HepG2 (cell line): ENCODE measurements around the gene AASS. TPM values are rescaled to one million over a fixed set of nuclear protein-coding genes. Genes with fewer than 3 reads are reported as not detected.

Source experiments
- DR1 ChIP-seq: sonication (generic); formaldehyde crosslinking; IDR thresholded peaks from 2 replicates; pipeline ENCODE4 v1.8.0; 2021; ENCODE audit warnings: mild to moderate bottlenecking, missing genetic modification reagents, inconsistent platforms
- ERF ChIP-seq: IDR thresholded peaks from 2 replicates; pipeline ENCODE4 v1.6.1; 2018; ENCODE audit warnings: missing biosample characterization, missing genetic modification reagents
- HNRNPLL ChIP-seq: fragments of 200-400 bp; formaldehyde crosslinking; IDR thresholded peaks from 2 replicates; pipeline ENCODE4 v1.6.1; 2017; ENCODE audit warnings: mild to moderate bottlenecking, low read depth, low read length; ENCODE audit not compliant: poor library complexity, severe bottlenecking
- KAT8 ChIP-seq: IDR thresholded peaks from 2 replicates; pipeline ENCODE4 v1.6.1; 2016; ENCODE audit warnings: missing genetic modification reagents, missing compliant biosample characterization
- RXRB ChIP-seq: IDR thresholded peaks from 2 replicates; pipeline ENCODE4 v1.6.1; 2016; ENCODE audit warnings: borderline replicate concordance, missing genetic modification reagents, missing compliant biosample characterization
- SOX13 ChIP-seq, 3 experiments: fragments of 450-650 bp in 1 of 3; sonication (generic) in 1 of 3; formaldehyde crosslinking in 1 of 3; IDR thresholded peaks in 2 of 3; conservative IDR thresholded peaks in 1 of 3; 2 replicates each; pipeline versions ENCODE4 v1.5.0 to v1.6.1; 2016 to 2020; ENCODE audit warnings: antibody characterized with exemption in 1 of 3, mild to moderate bottlenecking in 1 of 3, missing compliant biosample characterization in 1 of 3, missing genetic modification reagents in 1 of 3, moderate library complexity in 1 of 3
- SP4 ChIP-seq: sonication (generic); formaldehyde crosslinking; IDR thresholded peaks from 2 replicates; pipeline ENCODE4 v1.8.1; 2023; ENCODE audit warnings: mild to moderate bottlenecking, missing genetic modification reagents
- SRSF4 ChIP-seq: fragments of 200-400 bp; formaldehyde crosslinking; IDR thresholded peaks from one replicate; pipeline ENCODE4 v1.6.1; 2018; ENCODE audit warnings: mild to moderate bottlenecking, low read depth, low read length, moderate library complexity; ENCODE audit not compliant: poor library complexity, severe bottlenecking
- XRCC5 ChIP-seq: fragments of 200-400 bp; formaldehyde crosslinking; optimal IDR thresholded peaks from 2 replicates; pipeline ENCODE3; 2017; ENCODE audit warnings: mild to moderate bottlenecking, low read length
- ZFX ChIP-seq: sonication (generic); formaldehyde crosslinking; IDR thresholded peaks from 2 replicates; pipeline ENCODE4 v1.4.0; 2020; ENCODE audit warnings: mild to moderate bottlenecking, low read depth, missing genetic modification reagents, moderate library complexity
- ZMYM2 ChIP-seq: sonication (generic); formaldehyde crosslinking; IDR thresholded peaks from 2 replicates; pipeline ENCODE4 v1.8.0; 2022; ENCODE audit warnings: mild to moderate bottlenecking, missing genetic modification reagents
- ZNF24 ChIP-seq: fragments of 450-650 bp; IDR thresholded peaks from 2 replicates; pipeline ENCODE4 v1.6.1; 2017; ENCODE audit warnings: antibody characterized with exemption, mild to moderate bottlenecking
- ZNF337 ChIP-seq: sonication (generic); formaldehyde crosslinking; IDR thresholded peaks from 2 replicates; pipeline ENCODE4 v1.5.1; 2020; ENCODE audit warnings: missing genetic modification reagents, low read depth, mild to moderate bottlenecking, borderline replicate concordance
- ZNF776 ChIP-seq: sonication (generic); formaldehyde crosslinking; IDR thresholded peaks from 2 replicates; pipeline ENCODE4 v1.4.0; 2020; ENCODE audit warnings: mild to moderate bottlenecking, missing genetic modification reagents
- ZSCAN31 ChIP-seq: sonication (generic); formaldehyde crosslinking; IDR thresholded peaks from 2 replicates; pipeline ENCODE4 v1.5.0; 2020; ENCODE audit warnings: low read depth, mild to moderate bottlenecking, missing genetic modification reagents
- polyA plus RNA-seq, 8 experiments: library from polyadenylated mRNA; depleted of rRNA in 3 of 8; stranded (reverse) in 7 of 8; unstranded in 1 of 8; fragments of >200 nt; fragmentation: Illumina TruSeq in 4 of 8; extraction: Trizol in 4 of 8; gene quantifications; 2 replicates each; pipeline versions ENCODE4 v1.2.1 to v1.2.3, GENCODE V29; 2011 to 2016; ENCODE audit warnings: low read depth in 4 of 8, missing spikeins in 1 of 8, mixed read lengths in 1 of 8; ENCODE audit not compliant: insufficient read depth in 1 of 8
- total RNA-seq, 5 experiments: library from RNA; depleted of rRNA; stranded (reverse); fragments of >200 nt; fragmentation: Illumina TruSeq; extraction: Trizol; gene quantifications; 2 replicates each; pipeline ENCODE4 v1.2.3, GENCODE V29; 2016; ENCODE audit warnings: low read depth in 1 of 5
- TF ChIP-seq, protein P1 (sequence below): sonication (generic); formaldehyde crosslinking; IDR thresholded peaks from 2 replicates; pipeline ENCODE4 v1.4.0; 2020; ENCODE audit warnings: missing genetic modification reagents
- TF ChIP-seq, protein P2 (sequence below): sonication (generic); formaldehyde crosslinking; IDR thresholded peaks from 2 replicates; pipeline ENCODE4 v1.4.0; 2020; ENCODE audit warnings: missing genetic modification reagents, low read depth, mild to moderate bottlenecking, borderline replicate concordance
- TF ChIP-seq, protein P3 (sequence below): sonication (generic); formaldehyde crosslinking; IDR thresholded peaks from 2 replicates; pipeline ENCODE4 v1.8.1; 2023; ENCODE audit warnings: mild to moderate bottlenecking, inconsistent platforms, moderate library complexity, missing genetic modification reagents, borderline replicate concordance
- TF ChIP-seq, protein P4 (sequence below): sonication (generic); formaldehyde crosslinking; IDR thresholded peaks from 2 replicates; pipeline ENCODE4 v1.4.0; 2020; ENCODE audit warnings: missing genetic modification reagents, borderline replicate concordance

Gene AASS
- total and polyA plus RNA-seq, 2 of the 13 experiments (the other 11 are each of a cell fraction or from before 2014, with no cell fraction given) = 11.6 to 43.9 TPM

DNA sequence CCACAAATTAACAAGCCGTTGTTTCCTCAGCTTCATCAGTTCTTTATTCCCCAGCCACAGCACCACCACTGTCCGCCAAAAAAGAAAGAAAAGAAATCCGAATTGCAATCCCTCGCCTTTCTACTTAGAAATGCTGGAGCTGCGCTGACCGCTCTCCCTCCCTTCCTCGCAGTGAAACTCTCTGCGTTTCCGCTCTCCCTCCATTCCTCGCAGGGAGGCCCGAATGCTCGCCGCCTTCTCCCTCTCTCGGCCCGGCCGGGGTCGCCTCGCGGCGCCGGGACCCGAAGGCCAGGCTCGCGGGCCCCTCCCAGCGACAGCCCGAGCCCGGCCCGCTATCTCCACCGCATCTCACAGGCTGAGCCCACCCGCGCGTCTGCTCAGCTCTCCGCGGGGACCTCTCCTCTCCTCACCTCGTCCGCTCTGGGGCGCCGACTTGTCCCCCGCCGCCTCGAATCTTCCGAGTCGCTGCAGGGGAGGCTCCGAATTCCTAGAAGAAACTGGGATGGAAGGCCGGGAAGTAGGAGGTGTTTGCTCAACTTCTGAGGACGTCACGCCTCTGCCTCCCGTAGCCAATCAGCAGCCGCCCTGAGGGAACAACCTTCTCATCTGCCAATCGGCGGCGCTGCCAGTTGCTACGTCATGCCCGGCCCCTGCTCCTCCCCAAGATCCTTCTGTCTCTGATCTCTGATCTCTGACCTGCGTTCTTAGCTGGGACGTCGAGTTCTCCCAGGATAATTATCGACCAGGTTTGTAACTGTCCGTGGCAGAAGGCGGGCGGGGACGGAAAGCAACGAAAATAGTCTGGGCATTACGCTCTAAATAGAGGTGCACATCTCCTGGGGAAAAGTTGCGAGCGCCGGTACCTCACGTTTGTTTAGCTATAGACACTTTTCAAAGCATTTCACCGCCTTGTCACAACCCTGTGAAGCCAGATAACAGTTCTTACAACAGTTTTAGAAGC is at the start of gene AASS (continued):
- TF ChIP-seq ZFX (CRISPR knock-in tag) (peak; percentile 90), ZNF24 (no peak), XRCC5 (peak; percentile 78), RXRB (peak; percentile 23; the same call in 1 of the 2 replicates), SRSF4 (no peak), ZNF776 (CRISPR knock-in tag) (no peak), ERF (CRISPR knock-in tag) (0 out of 2 replicates have a peak, but pooled peaks have one; percentile 28), SP4 (CRISPR knock-in tag) (peak; percentile 63), HNRNPLL (peak; percentile 47), SOX13 (IDR thresholded peaks at IDR 0.05) (no peak), SOX13 (CRISPR knock-in tag; conservative IDR thresholded peaks at IDR 0.05 in 1 of 2, IDR thresholded peaks at IDR 0.05 in 1 of 2) (peak in 1 of 2 experiments; percentile 24; a peak in 1 of 4 replicates), ZMYM2 (0 out of 2 replicates have a peak, but pooled peaks have one; percentile 54), KAT8 (CRISPR knock-in tag) (peak; percentile 33), ZNF337 (CRISPR knock-in tag) (peak; percentile 38; the same call in 1 of the 2 replicates), ZSCAN31 (peak; percentile 33; the same call in 1 of the 2 replicates), DR1 (CRISPR knock-in tag) (peak; percentile 43; the same call in 1 of the 2 replicates)
- TF ChIP-seq, protein P1, sequence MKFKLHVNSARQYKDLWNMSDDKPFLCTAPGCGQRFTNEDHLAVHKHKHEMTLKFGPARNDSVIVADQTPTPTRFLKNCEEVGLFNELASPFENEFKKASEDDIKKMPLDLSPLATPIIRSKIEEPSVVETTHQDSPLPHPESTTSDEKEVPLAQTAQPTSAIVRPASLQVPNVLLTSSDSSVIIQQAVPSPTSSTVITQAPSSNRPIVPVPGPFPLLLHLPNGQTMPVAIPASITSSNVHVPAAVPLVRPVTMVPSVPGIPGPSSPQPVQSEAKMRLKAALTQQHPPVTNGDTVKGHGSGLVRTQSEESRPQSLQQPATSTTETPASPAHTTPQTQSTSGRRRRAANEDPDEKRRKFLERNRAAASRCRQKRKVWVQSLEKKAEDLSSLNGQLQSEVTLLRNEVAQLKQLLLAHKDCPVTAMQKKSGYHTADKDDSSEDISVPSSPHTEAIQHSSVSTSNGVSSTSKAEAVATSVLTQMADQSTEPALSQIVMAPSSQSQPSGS (CRISPR knock-in tag) = no peak; the same call in 1 of the 2 replicates
- TF ChIP-seq, protein P2, sequence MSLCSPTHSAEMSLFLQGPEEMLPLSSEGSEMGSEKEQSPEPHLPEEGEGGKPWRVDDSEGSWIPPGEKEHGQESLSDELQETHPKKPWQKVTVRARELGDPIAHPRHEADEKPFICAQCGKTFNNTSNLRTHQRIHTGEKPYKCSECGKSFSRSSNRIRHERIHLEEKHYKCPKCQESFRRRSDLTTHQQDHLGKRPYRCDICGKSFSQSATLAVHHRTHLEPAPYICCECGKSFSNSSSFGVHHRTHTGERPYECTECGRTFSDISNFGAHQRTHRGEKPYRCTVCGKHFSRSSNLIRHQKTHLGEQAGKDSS (CRISPR knock-in tag) = peak; percentile 14; the same call in 1 of the 2 replicates
- TF ChIP-seq, protein P3, sequence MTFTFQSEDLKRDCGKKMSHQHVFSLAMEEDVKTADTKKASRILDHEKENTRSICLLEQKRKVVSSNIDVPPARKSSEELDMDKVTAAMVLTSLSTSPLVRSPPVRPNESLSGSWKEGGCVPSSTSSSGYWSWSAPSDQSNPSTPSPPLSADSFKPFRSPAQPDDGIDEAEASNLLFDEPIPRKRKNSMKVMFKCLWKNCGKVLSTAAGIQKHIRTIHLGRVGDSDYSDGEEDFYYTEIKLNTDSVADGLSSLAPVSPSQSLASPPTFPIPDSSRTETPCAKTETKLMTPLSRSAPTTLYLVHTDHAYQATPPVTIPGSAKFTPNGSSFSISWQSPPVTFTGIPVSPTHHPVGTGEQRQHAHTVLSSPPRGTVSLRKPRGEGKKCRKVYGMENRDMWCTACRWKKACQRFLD (CRISPR knock-in tag) = no peak
- TF ChIP-seq, protein P4, sequence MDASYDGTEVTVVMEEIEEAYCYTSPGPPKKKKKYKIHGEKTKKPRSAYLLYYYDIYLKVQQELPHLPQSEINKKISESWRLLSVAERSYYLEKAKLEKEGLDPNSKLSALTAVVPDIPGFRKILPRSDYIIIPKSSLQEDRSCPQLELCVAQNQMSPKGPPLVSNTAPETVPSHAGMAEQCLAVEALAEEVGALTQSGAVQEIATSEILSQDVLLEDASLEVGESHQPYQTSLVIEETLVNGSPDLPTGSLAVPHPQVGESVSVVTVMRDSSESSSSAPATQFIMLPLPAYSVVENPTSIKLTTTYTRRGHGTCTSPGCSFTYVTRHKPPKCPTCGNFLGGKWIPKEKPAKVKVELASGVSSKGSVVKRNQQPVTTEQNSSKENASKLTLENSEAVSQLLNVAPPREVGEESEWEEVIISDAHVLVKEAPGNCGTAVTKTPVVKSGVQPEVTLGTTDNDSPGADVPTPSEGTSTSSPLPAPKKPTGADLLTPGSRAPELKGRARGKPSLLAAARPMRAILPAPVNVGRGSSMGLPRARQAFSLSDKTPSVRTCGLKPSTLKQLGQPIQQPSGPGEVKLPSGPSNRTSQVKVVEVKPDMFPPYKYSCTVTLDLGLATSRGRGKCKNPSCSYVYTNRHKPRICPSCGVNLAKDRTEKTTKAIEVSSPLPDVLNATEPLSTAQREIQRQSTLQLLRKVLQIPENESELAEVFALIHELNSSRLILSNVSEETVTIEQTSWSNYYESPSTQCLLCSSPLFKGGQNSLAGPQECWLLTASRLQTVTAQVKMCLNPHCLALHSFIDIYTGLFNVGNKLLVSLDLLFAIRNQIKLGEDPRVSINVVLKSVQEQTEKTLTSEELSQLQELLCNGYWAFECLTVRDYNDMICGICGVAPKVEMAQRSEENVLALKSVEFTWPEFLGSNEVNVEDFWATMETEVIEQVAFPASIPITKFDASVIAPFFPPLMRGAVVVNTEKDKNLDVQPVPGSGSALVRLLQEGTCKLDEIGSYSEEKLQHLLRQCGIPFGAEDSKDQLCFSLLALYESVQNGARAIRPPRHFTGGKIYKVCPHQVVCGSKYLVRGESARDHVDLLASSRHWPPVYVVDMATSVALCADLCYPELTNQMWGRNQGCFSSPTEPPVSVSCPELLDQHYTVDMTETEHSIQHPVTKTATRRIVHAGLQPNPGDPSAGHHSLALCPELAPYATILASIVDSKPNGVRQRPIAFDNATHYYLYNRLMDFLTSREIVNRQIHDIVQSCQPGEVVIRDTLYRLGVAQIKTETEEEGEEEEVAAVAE (CRISPR knock-in tag) = peak; percentile 17; the same call in 1 of the 2 replicates
